Measurements from ENCODE around the gene LRIG1. TPM values are rescaled to one million over a fixed set of nuclear protein-coding genes. Genes with fewer than 3 reads are reported as not detected.

The LRIG1 gene
- total RNA-seq, 1 experiment from 2014 or later = 24.1 TPM

GRCh38 chr3:66507423-66508260 lies 6.8 kb upstream of the LRIG1 start:
- POLR2A ChIA-PET (ENCODE audit: low non-redundant PET) = interaction anchor here (0.7 kb wide), 1 partner anchor 31 kb away, joined by 3 read pairs; no protein-coding TSS in a partner anchor
- Histone ChIP-seq H3K27ac (ENCODE audit: low read depth, low read length, poor library complexity, severe bottlenecking) (no peak overlapping the region), H3K9me3 (ENCODE audit: low read depth, low read length, poor library complexity, severe bottlenecking) (no peaks in the 10 kb centered on the region), H3K27me3 (replicated peaks; ENCODE audit: insufficient read depth, low read depth, low read length, poor library complexity) (no peaks in the 10 kb centered on the region), H3K36me3 (ENCODE audit: insufficient read depth, low read length, poor library complexity, severe bottlenecking) (no peaks in the 10 kb centered on the region), H3K4me3 (ENCODE audit: low read depth, low read length, poor library complexity, severe bottlenecking) (no peak overlapping the region), H3K4me1 (ENCODE audit: insufficient read depth, low read length, poor library complexity, severe bottlenecking) (peaks cover 18% of the 10 kb centered on the region)
- peak; percentile 57 for DNase-seq (ENCODE audit: low spot score)
- BruUV-seq (replicated peaks) = no TSS peak
- TF ChIP-seq, protein P1, sequence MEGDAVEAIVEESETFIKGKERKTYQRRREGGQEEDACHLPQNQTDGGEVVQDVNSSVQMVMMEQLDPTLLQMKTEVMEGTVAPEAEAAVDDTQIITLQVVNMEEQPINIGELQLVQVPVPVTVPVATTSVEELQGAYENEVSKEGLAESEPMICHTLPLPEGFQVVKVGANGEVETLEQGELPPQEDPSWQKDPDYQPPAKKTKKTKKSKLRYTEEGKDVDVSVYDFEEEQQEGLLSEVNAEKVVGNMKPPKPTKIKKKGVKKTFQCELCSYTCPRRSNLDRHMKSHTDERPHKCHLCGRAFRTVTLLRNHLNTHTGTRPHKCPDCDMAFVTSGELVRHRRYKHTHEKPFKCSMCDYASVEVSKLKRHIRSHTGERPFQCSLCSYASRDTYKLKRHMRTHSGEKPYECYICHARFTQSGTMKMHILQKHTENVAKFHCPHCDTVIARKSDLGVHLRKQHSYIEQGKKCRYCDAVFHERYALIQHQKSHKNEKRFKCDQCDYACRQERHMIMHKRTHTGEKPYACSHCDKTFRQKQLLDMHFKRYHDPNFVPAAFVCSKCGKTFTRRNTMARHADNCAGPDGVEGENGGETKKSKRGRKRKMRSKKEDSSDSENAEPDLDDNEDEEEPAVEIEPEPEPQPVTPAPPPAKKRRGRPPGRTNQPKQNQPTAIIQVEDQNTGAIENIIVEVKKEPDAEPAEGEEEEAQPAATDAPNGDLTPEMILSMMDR (conservative IDR thresholded peaks at IDR 0.05; ENCODE audit: low read depth, low read length) = no peak
- no peak for TF ChIP-seq EZH2 (IDR thresholded peaks at IDR 0.05; ENCODE audit: borderline replicate concordance, low read depth, low read length, poor library complexity, severe bottlenecking)
- intact Hi-C loops (cut with micrococcal nuclease; ENCODE audit: unreplicated experiment) = no loop called here
- CTCF ChIA-PET = no interaction called here

DNA sequence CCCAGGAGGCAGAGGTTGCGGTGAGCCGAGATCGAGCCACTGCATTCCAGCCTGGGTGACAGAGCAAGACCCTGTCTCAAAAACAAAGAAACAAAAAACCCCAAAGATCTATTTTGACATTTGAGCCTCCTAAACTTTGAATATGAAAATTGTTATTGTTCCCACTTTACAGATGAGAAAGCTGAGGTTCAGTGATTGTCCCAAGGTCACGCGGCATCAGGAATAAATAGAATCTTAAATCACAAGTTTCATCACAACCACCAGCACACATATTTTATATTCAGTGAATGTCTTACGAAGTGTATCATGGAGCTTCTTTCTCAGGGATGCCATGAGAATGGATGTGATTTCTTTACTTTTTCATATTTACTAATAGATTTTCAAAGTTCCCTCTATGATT lies 5.3 kb upstream of the LRIG1 start:
- H3K4me1 ChIP-seq (ENCODE audit: insufficient read depth, low read length, poor library complexity, severe bottlenecking) = peaks cover 18% of the 10 kb centered on the region
- H3K36me3 ChIP-seq (ENCODE audit: insufficient read depth, low read length, poor library complexity, severe bottlenecking) = no peaks in the 10 kb centered on the region
- no peaks in the 10 kb centered on the region for H3K9me3 ChIP-seq (ENCODE audit: low read depth, low read length, poor library complexity, severe bottlenecking)
- DNase-seq (ENCODE audit: low spot score) = no peak
- TF ChIP-seq, protein P1 (conservative IDR thresholded peaks at IDR 0.05; ENCODE audit: low read depth, low read length) = no peak
- no peak for TF ChIP-seq EZH2 (IDR thresholded peaks at IDR 0.05; ENCODE audit: borderline replicate concordance, low read depth, low read length, poor library complexity, severe bottlenecking)
- ChIA-PET POLR2A (ENCODE audit: low non-redundant PET) (no interaction called here), CTCF (no interaction called here)
- no peaks in the 10 kb centered on the region for H3K27me3 ChIP-seq (replicated peaks; ENCODE audit: insufficient read depth, low read depth, low read length, poor library complexity)
- no TSS peak for BruUV-seq (replicated peaks)
- H3K27ac ChIP-seq (ENCODE audit: low read depth, low read length, poor library complexity, severe bottlenecking) = no peak overlapping the region
- H3K4me3 ChIP-seq (ENCODE audit: low read depth, low read length, poor library complexity, severe bottlenecking) = no peak overlapping the region
- intact Hi-C loops (cut with micrococcal nuclease; ENCODE audit: unreplicated experiment) = no loop called here

- ChIA-PET POLR2A (ENCODE audit: low non-redundant PET) (no interaction called here), CTCF (no interaction called here)
- intact Hi-C loops (cut with micrococcal nuclease; ENCODE audit: unreplicated experiment) = loop anchor here (5.0 kb wide), 1 partner anchor 78 kb away; no protein-coding TSS in a partner anchor
- H3K36me3 ChIP-seq (ENCODE audit: insufficient read depth, low read length, poor library complexity, severe bottlenecking) = no peaks in the 10 kb centered on the region
- no TSS peak for BruUV-seq (replicated peaks)
- TF ChIP-seq EZH2 (IDR thresholded peaks at IDR 0.05; ENCODE audit: borderline replicate concordance, low read depth, low read length, poor library complexity, severe bottlenecking) = no peak
- TF ChIP-seq, protein P1 (conservative IDR thresholded peaks at IDR 0.05; ENCODE audit: low read depth, low read length) = no peak
- H3K4me3 ChIP-seq (ENCODE audit: low read depth, low read length, poor library complexity, severe bottlenecking) = no peak overlapping the region
- no peak overlapping the region for H3K27ac ChIP-seq (ENCODE audit: low read depth, low read length, poor library complexity, severe bottlenecking)
- no peak for DNase-seq (ENCODE audit: low spot score)
- no peaks in the 10 kb centered on the region for H3K27me3 ChIP-seq (replicated peaks; ENCODE audit: insufficient read depth, low read depth, low read length, poor library complexity)
- H3K9me3 ChIP-seq (ENCODE audit: low read depth, low read length, poor library complexity, severe bottlenecking) = no peaks in the 10 kb centered on the region
- peaks cover 18% of the 10 kb centered on the region for H3K4me1 ChIP-seq (ENCODE audit: insufficient read depth, low read length, poor library complexity, severe bottlenecking)
These were observed 4.2 kb upstream of the LRIG1 start for GRCh38 chr3:66504850-66505641.

Data from A673 (cell line).